HepG2 (cell line): ENCODE data around the gene CD58. TPM values are rescaled to one million over a fixed set of nuclear protein-coding genes. Genes with fewer than 3 reads are reported as not detected.

Experiments
- BORCS8-MEF2B ChIP-seq: sonication (generic); formaldehyde crosslinking; IDR thresholded peaks from 2 replicates; pipeline ENCODE4 v1.8.0; 2022; ENCODE audit warnings: mild to moderate bottlenecking, missing genetic modification reagents
- FLYWCH1 ChIP-seq: sonication (generic); formaldehyde crosslinking; IDR thresholded peaks from 2 replicates; pipeline ENCODE4 v1.8.1; 2023; ENCODE audit warnings: mild to moderate bottlenecking, missing genetic modification reagents
- FOSL2 ChIP-seq: sonication (generic); formaldehyde crosslinking; IDR thresholded peaks from 2 replicates; pipeline ENCODE4 v1.4.0; 2020; ENCODE audit warnings: missing genetic modification reagents
- KLF16 ChIP-seq, 2 experiments: sonication (generic) in 1 of 2; formaldehyde crosslinking in 1 of 2; IDR thresholded peaks; 2 replicates each; pipeline versions ENCODE4 v1.6.1 to v1.8.0; 2016 to 2023; ENCODE audit warnings: missing genetic modification reagents in 2 of 2, missing compliant biosample characterization in 1 of 2
- NCOA5 ChIP-seq: sonication (generic); formaldehyde crosslinking; IDR thresholded peaks from 2 replicates; pipeline ENCODE4 v1.4.0; 2020; ENCODE audit warnings: missing genetic modification reagents
- NFKB2 ChIP-seq: sonication (generic); formaldehyde crosslinking; IDR thresholded peaks from 2 replicates; pipeline ENCODE4 v1.4.0; 2020; ENCODE audit warnings: missing genetic modification reagents, borderline replicate concordance
- PLRG1 ChIP-seq: fragments of 450-650 bp; conservative IDR thresholded peaks from 2 replicates; pipeline ENCODE4 v1.6.1; 2016
- RFXAP ChIP-seq: sonication (generic); formaldehyde crosslinking; IDR thresholded peaks from 2 replicates; pipeline ENCODE4 v1.4.0; 2020; ENCODE audit warnings: missing genetic modification reagents, borderline replicate concordance
- TCF7 ChIP-seq: sonication (generic); IDR thresholded peaks from 2 replicates; pipeline ENCODE4 v1.6.1; 2016; ENCODE audit warnings: antibody characterized with exemption, low read depth
- ZFP1 ChIP-seq: IDR thresholded peaks from 2 replicates; pipeline ENCODE4 v1.6.1; 2016
- ZFP82 ChIP-seq: sonication (generic); formaldehyde crosslinking; IDR thresholded peaks from 2 replicates; pipeline ENCODE4 v1.5.1; 2020; ENCODE audit warnings: mild to moderate bottlenecking, missing genetic modification reagents, borderline replicate concordance
- ZNF124 ChIP-seq: sonication (generic); formaldehyde crosslinking; IDR thresholded peaks from 2 replicates; pipeline ENCODE4 v1.4.0; 2020; ENCODE audit warnings: missing genetic modification reagents
- ZSCAN9 ChIP-seq: IDR thresholded peaks from 2 replicates; pipeline ENCODE4 v1.6.1; 2016; ENCODE audit warnings: borderline replicate concordance
- polyA plus RNA-seq, 8 experiments: library from polyadenylated mRNA; depleted of rRNA in 3 of 8; stranded (reverse) in 7 of 8; unstranded in 1 of 8; fragments of >200 nt; fragmentation: Illumina TruSeq in 4 of 8; extraction: Trizol in 4 of 8; gene quantifications; 2 replicates each; pipeline versions ENCODE4 v1.2.1 to v1.2.3, GENCODE V29; 2011 to 2016; ENCODE audit warnings: low read depth in 4 of 8, missing spikeins in 1 of 8, mixed read lengths in 1 of 8; ENCODE audit not compliant: insufficient read depth in 1 of 8
- total RNA-seq, 5 experiments: library from RNA; depleted of rRNA; stranded (reverse); fragments of >200 nt; fragmentation: Illumina TruSeq; extraction: Trizol; gene quantifications; 2 replicates each; pipeline ENCODE4 v1.2.3, GENCODE V29; 2016; ENCODE audit warnings: low read depth in 1 of 5
- TF ChIP-seq, protein P1 (sequence below): sonication (generic); formaldehyde crosslinking; IDR thresholded peaks from 2 replicates; pipeline ENCODE4 v1.5.1; 2020; ENCODE audit warnings: mild to moderate bottlenecking, missing genetic modification reagents, moderate library complexity
- TF ChIP-seq, protein P2 (sequence below): sonication (generic); formaldehyde crosslinking; IDR thresholded peaks from 2 replicates; pipeline ENCODE4 v1.8.1; 2022; ENCODE audit warnings: mild to moderate bottlenecking, missing genetic modification reagents
- TF ChIP-seq, protein P3 (sequence below): sonication (generic); formaldehyde crosslinking; IDR thresholded peaks from 2 replicates; pipeline ENCODE4 v1.9.0; 2022; ENCODE audit warnings: missing genetic modification reagents, mild to moderate bottlenecking, borderline replicate concordance
- TF ChIP-seq, protein P4 (sequence below): sonication (generic); formaldehyde crosslinking; conservative IDR thresholded peaks from 2 replicates; pipeline ENCODE4 v1.4.0; 2020; ENCODE audit warnings: mild to moderate bottlenecking, missing genetic modification reagents, moderate library complexity

CD58 gene
- total and polyA plus RNA-seq, 2 of the 13 experiments (the other 11 are each of a cell fraction or from before 2014, with no cell fraction given) = 9.4 to 13.5 TPM

DNA sequence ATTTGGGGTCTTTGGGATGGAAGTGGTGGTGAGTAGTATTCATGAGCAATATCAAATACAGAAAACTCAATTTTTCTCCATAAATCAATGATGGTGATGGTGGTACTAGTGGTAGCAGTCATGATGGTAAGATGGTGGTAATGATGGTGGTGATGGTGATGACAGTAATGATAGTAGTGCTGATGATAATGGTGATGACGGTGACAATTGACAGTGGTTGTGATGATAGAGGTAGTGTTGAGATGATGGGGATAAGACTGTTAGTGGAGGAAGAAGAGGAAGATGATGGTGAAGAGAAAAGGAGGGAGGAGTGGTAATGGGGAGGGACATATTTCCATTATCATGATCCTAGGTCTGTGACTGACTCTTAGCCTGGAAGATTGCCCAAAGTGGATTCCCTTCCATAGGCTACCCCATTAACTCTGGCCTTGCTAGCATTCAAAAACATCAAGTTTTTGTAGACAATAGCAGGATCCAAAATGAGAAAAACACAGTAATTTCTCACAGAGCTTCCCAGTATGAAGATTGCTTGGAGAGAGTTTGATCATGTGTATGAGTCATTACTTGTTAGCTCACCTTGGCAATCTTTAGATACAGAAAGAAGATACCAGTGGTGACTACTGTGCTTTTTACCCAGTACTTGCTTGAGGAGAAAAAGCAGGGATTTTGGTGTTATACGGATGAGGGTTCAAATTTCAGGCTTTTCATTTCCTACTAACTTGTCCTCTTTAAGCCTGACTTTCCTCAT lies 103.8 kb downstream of the CD58 start (continued):
- TF ChIP-seq, protein P1, sequence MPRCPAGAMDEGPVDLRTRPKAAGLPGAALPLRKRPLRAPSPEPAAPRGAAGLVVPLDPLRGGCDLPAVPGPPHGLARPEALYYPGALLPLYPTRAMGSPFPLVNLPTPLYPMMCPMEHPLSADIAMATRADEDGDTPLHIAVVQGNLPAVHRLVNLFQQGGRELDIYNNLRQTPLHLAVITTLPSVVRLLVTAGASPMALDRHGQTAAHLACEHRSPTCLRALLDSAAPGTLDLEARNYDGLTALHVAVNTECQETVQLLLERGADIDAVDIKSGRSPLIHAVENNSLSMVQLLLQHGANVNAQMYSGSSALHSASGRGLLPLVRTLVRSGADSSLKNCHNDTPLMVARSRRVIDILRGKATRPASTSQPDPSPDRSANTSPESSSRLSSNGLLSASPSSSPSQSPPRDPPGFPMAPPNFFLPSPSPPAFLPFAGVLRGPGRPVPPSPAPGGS (CRISPR knock-in tag) = no peak
- TF ChIP-seq, protein P2, sequence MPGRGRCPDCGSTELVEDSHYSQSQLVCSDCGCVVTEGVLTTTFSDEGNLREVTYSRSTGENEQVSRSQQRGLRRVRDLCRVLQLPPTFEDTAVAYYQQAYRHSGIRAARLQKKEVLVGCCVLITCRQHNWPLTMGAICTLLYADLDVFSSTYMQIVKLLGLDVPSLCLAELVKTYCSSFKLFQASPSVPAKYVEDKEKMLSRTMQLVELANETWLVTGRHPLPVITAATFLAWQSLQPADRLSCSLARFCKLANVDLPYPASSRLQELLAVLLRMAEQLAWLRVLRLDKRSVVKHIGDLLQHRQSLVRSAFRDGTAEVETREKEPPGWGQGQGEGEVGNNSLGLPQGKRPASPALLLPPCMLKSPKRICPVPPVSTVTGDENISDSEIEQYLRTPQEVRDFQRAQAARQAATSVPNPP = no peak
- TF ChIP-seq ZSCAN9 (CRISPR knock-in tag) (no peak), PLRG1 (no peak), ZNF124 (no peak), FLYWCH1 (CRISPR knock-in tag) (no peak), ZFP82 (no peak), TCF7 (no peak), NCOA5 (no peak), NFKB2 (CRISPR knock-in tag) (no peak), RFXAP (CRISPR knock-in tag) (no peak), BORCS8-MEF2B (CRISPR knock-in tag) (no peak), FOSL2 (CRISPR knock-in tag) (peak; percentile 74), ZFP1 (no peak), KLF16 (CRISPR knock-in tag; IDR thresholded peaks at IDR 0.05) (0 out of 4 replicates have a peak, but pooled peaks of 1 of the 2 experiments have one; percentile 20)
- TF ChIP-seq, protein P3, sequence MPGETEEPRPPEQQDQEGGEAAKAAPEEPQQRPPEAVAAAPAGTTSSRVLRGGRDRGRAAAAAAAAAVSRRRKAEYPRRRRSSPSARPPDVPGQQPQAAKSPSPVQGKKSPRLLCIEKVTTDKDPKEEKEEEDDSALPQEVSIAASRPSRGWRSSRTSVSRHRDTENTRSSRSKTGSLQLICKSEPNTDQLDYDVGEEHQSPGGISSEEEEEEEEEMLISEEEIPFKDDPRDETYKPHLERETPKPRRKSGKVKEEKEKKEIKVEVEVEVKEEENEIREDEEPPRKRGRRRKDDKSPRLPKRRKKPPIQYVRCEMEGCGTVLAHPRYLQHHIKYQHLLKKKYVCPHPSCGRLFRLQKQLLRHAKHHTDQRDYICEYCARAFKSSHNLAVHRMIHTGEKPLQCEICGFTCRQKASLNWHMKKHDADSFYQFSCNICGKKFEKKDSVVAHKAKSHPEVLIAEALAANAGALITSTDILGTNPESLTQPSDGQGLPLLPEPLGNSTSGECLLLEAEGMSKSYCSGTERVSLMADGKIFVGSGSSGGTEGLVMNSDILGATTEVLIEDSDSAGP = no peak
- TF ChIP-seq, protein P4, sequence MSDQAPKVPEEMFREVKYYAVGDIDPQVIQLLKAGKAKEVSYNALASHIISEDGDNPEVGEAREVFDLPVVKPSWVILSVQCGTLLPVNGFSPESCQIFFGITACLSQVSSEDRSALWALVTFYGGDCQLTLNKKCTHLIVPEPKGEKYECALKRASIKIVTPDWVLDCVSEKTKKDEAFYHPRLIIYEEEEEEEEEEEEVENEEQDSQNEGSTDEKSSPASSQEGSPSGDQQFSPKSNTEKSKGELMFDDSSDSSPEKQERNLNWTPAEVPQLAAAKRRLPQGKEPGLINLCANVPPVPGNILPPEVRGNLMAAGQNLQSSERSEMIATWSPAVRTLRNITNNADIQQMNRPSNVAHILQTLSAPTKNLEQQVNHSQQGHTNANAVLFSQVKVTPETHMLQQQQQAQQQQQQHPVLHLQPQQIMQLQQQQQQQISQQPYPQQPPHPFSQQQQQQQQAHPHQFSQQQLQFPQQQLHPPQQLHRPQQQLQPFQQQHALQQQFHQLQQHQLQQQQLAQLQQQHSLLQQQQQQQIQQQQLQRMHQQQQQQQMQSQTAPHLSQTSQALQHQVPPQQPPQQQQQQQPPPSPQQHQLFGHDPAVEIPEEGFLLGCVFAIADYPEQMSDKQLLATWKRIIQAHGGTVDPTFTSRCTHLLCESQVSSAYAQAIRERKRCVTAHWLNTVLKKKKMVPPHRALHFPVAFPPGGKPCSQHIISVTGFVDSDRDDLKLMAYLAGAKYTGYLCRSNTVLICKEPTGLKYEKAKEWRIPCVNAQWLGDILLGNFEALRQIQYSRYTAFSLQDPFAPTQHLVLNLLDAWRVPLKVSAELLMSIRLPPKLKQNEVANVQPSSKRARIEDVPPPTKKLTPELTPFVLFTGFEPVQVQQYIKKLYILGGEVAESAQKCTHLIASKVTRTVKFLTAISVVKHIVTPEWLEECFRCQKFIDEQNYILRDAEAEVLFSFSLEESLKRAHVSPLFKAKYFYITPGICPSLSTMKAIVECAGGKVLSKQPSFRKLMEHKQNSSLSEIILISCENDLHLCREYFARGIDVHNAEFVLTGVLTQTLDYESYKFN (CRISPR knock-in tag) = 0 out of 2 replicates have a peak, but pooled peaks have one; percentile 18
